ENCODE results near the gene MAGI1.

DNA sequence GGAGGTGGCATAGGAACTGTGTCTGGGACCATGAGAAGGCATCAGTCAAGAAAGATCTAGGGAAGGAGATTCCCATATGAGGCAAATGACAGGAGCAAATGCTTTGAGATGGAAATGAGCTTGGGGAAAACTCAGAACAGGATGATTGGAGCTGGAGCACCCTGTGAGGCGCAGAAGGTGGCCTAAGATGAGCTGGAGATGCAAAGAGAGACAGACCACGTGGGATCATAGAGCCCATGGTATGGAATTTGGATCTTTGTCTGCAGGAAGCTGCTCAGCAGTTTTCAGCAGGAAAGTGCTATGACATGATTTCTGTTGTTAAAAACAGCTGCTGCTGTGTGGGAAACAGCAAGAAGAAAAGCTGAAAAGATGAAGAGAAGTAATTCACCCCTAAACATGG is 310.6 kb downstream of the MAGI1 start:
- TF ChIP-seq GATA2 (IDR thresholded peaks at IDR 0.05; ENCODE audit: low read depth, low read length) (no peak), GATA3 (IDR thresholded peaks at IDR 0.05; ENCODE audit: low read depth, low read length) (no peak)

Data from SH-SY5Y (cell line).